ENCODE data around the gene CACNA2D1.

DNA sequence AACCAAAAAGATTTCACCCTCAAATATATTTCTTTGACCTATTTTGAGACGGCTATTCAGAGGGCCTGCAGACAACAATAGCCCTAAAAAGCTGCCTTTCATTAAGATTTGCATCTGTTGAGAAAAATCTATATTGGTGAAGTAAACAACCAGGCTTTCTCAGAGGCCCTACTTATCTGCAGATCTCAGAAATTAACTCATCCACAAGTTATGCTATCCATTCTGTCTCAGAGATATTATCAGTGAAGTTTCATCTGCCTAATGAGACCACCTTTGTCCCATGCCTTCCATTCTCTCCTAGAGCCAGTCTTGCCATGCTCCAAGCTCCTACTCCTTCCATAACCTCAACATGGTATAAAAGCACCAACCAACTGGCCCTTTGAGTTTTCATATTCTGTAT, 130.3 kb downstream of the CACNA2D1 start:
- TF ChIP-seq, protein P1, sequence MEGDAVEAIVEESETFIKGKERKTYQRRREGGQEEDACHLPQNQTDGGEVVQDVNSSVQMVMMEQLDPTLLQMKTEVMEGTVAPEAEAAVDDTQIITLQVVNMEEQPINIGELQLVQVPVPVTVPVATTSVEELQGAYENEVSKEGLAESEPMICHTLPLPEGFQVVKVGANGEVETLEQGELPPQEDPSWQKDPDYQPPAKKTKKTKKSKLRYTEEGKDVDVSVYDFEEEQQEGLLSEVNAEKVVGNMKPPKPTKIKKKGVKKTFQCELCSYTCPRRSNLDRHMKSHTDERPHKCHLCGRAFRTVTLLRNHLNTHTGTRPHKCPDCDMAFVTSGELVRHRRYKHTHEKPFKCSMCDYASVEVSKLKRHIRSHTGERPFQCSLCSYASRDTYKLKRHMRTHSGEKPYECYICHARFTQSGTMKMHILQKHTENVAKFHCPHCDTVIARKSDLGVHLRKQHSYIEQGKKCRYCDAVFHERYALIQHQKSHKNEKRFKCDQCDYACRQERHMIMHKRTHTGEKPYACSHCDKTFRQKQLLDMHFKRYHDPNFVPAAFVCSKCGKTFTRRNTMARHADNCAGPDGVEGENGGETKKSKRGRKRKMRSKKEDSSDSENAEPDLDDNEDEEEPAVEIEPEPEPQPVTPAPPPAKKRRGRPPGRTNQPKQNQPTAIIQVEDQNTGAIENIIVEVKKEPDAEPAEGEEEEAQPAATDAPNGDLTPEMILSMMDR (IDR thresholded peaks at IDR 0.05) = no peak
- TF ChIP-seq POLR2A (IDR thresholded peaks at IDR 0.05) (no peak), POLR2AphosphoS5 (IDR thresholded peaks at IDR 0.05) (no peak), EP300 (IDR thresholded peaks at IDR 0.05) (no peak)
